Activated T-cell treated with anti-CD3 and anti-CD28 coated beads for 1 hour (primary cell): ENCODE results near the gene RNF169.
A peak's percentile ranks its signal among the peaks of the same experiment; 100 is the strongest.
"Not testable (repeated sequence)": the region's sequence is repeated elsewhere in the genome, so short reads cannot be mapped to it uniquely, and the experiment has no call there.

ENCODE experiments used
- DNase-seq: peaks from one replicate; pipeline ENCODE4 v3.0.0-alpha.2; 2020; ENCODE audit warnings: low read depth

The RNF169 gene

DNA sequence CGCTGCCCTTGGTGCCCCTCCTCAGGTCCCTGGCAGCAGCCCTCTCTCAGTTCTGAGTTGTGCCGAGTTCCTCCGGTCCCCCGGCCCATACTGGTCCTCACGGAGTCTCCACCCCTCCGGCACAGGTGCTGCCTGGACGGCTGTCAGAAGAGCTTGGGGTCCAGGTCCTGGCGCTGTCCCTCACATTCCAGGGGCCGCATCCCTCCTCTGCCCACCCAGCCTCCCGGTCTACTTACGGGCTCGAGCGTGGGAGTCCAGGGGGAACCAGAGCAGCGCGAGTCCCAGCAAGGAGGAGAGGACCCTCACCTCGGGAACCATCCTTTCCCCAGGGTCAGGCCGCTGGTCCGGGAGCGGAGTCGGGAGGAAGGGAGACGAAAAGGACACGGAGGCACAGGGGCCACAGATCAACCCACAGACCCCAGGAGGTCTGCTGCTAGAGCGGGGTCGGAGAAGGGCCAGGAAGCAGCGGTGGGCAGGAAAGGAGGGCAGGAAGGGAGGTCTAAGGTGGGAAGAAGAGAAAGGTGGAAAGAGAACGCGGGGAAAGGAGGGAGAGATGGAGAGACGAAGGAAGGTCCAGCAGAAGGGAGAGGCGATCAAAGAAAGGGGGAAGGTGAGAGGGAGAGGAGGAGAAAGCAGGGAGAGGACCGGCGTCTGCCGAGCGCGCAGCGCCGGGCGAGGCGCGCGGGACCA, 17.9 kb upstream of the RNF169 start:
- no peak for DNase-seq

DNA sequence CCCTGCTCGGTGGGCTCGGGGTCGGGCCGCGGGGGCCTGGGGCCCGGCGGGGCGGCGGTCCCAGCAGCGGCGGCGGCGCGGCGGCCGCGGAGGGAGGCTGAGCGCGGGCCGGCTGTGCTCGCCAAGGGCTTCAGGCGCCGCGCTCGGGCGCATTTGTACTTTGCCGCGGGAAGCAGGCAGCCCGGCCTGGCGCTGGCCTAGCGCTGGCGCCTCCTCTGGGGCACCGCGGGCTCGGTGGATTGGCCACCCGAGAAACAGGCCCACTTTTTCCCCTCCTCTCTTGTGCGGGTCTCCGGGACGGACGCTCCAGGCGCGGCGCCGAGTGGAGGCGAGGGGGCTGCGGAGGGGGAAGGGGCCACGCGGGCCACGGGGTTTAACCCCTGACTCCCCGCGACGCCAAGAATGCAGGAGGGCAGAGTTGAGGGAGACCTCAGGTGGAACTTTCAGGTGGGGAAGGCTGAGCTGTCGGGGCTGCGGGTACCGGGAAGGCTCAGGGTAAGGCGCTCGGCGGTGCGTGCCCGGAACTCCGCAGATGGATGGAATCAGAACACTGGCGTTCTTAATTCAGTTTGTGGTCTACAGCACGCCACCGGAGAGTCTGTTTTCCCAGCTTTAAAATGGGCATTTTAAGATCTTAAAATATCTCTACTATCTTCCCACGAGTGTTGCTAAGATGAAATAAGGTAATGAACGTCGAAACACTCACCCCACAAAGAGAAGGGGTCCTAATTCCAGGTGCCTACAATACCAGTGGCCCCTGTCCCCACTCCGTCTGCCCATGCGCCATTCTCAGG, 17.2 kb upstream of the RNF169 start, which contains the start of gene CHRDL2:
TSS of gene CHRDL2 (minus strand) at position 126 of the 794 bp plus-strand sequence. CDS start 538 bp downstream, outside the sequence.
- DNase-seq: no peak

DNA sequence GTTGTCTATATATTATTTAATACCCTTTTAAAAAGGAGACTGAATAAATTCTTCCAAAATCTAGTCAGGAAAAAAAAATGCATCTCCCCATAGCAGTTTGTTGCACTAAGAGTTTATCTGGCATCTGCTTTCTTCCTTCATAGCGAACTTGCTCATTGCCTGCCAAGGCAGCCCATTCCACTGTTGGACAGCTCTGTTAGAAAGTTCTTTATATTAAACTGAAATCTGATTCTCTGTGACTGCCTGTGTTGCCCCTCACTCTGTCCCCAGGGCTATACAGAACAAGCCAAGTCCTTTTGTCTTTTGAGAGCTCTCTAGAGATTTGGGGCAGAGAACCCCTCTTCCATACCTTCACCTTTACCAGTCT, 14.1 kb upstream of the RNF169 start:
- DNase-seq: no peak

DNA sequence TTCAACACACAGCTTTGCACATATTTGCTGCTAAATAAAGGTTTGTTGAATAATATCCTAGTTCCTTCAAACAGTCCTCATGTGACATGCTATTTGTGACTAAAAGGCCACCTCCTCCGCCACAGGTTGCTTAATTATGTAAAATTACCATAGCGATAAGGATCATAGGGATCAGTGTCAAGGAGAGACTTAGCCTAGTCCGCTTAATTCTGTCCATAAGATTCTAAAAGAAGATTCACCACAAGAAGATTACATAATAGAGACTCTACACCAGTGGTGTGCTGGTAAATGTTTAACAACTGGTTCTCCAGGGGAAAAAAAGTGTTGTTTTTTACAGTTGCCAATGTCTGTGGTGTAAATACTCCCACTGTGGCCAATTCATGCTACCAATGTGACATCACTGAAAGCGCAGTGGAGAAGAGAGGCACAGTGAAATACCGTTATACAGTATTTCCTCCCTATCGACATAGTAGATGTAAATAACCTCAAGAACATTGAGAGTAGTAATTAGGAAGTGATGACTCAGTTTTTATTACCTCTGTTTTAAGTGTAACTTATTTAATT, 13.2 kb upstream of the RNF169 start:
- DNase-seq: no peak

DNA sequence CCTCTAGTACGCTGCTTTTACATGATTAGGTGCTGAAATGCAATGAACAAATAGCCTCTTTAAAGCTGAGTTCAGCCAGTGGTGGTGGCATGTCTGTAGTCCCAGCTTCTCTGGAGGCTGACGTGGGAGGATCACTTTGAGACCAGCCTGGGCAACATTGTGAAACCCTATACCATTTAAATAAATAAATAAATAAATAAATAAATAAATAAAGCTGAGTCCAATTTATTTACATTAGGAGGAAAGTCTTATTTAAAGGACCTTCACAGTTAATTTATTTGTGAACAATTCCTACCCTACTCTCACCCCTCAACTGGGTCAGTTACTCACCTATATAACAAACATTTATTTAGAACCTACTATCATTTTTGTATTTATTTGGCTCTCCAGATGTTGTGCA, 12.6 kb upstream of the RNF169 start:
- DNase-seq: no peak

DNA sequence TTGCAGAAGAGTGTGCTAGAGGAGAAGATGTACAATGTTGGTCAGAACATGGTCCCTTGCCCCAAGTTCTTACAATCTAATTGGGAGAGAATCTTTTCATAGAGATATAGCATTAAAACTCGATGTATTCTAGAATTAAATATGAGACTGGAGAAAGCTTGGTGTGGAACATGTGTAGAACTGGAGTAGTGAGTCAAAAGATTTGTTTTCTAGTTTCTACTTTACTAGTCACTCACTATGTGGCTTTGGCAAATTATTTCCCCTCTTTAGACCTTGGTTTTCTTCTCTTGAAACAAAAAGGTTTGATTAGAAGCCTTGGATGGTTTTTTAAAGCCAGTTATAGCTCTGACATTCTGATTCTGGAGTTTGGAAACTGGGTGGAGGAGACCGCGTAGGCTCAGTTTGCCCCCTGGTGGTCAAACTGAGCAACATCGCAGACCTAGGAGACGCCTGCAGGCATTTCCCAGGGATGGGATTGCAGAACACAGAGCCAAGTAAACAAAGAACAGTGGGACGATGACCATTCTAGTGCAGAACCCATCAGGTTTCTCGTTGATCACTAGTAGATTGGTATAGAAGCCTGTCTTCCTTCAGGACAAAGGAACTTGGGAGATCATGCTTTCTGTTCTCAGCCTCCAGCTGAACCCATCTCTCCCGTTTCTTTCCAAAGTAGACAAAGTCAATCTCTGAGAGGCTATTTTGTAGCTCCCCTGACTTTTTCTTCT, 8.9 kb upstream of the RNF169 start:
- DNase-seq: peak; percentile 29

DNA sequence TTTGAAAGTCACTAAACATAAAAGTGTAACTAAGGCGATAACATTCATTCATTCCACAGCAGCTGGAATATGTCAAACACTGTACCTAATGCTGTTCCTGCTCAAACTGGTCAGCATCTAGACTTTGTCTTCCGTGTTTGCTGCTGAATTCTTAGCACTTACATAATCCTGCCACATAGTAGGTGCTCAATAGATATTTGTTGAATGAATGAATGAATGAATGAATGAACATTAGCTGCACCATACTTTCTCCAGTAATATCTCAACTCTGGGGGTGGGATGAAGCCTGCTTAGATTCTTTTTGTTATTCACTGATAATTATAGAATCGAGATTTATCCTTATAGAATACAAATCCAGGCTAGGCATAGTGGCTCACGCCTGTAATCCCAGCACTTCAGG, 6.6 kb upstream of the RNF169 start:
- DNase-seq: no peak

DNA sequence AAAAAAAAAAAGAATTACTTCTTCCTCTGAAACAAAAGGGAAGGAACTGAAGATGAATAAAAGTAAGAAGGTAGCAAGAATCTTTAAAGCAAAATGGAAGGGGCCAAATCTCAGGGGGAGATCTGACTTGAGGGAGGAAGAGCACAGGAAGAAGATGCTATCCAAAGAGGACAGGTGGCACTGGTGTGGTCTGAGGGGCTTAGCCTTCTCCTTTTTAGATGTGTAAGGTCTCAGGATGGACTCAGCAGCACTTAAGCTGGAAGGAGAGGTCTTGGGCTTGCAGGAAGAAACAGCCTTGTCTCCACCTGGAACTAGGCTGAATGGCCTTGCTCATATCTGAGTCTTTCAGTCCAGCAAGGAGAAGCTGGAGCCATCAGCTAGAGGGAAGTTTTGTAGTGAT, 5.0 kb upstream of the RNF169 start:
- no peak for DNase-seq

DNA sequence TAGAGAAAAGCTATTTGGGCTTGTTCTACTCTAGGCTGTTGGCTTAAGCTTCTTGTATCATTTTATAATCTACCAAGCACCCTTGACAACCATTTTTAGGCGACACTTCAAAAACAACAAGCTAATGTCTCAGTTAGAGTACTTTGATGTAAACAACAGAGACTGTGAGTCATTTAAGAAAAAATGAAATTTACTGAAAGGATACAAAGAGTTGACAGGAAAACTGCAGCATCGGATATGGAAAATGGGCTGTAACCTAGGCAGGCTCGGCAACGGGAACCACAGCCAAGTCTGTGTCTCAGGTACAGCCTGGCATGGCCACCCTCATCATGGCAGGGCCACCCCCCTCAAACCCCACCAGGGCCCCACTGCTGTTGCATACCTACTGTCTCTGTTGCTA, 4.4 kb upstream of the RNF169 start:
- DNase-seq: no peak

DNA sequence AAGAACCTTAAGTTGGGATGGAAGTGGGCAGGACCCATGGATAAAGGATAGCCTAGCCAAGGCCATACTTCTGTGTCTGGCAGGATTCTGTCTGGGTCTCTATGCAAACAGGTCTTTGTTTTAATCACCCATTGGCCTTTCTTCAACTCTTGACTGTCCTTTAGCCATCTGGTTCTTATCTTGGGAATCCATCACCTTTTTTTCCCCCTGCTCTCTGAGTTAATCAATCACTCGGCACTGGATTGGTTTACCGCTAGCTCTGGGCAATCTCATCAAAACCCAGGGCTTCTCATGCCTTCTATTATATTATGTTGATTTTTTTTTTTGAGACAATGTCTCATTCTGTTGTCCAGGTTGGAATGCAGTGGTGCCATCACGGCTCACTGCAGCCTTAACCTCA, 1.8 kb upstream of the RNF169 start:
- DNase-seq: no peak

DNA sequence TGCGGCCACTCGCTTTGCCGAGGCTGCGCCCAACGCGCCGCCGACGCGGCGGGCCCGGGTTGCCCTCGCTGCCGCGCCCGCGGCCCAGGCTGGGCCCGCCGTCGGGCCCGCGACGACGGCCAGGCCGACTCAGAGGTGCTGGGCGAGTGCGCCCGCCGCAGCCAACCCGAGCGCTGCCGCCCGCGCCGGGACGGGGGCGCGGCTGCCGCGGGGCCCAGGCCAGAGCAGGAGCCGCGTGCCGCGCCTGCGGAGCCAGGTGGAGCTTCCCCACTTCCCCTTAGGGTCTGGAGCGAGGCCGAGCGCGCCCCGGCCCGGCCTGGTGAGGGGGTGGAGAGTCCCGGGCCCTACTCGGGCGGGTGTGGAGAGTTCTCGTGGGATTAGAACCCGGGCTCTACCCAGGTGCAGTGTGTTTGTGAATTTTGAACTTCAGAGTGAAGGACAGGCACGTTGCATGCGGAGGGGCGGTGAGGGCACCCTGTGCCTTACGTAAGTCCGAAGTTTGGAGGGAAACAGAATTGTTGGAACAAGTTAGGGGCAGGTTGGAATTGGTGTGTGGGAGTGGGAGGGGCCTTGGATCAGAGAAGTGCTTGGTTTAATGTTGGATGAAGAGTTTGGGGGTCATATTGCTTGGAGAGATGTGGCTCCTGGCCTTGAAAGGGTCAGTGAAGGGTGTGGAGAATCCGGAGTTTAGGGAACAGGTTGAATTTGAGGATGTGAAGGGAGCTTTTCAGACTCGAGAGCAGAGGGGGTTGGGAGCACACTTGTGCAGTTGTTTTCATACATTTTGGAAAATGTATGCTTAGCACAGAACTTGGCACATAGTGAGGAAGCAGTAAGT, 697 bp downstream of the RNF169 start:
- DNase-seq: peak; percentile 29

DNA sequence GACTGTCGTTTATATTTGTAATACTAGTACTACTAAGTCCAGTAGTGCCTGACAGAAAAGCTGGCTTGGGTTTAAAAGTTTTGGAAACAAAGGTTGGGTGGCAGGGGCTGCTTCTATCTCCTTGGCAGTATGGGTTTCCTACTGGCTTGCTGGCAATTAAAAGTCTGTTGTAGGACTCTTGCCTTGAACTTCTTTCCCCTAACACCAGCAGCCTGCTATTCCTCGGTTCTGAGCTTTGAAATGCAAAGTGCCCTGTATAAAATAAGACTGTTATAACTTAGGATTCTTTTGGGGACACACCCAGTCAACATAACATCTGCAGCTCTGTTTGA, 1.3 kb downstream of the RNF169 start:
- DNase-seq: no peak

DNA sequence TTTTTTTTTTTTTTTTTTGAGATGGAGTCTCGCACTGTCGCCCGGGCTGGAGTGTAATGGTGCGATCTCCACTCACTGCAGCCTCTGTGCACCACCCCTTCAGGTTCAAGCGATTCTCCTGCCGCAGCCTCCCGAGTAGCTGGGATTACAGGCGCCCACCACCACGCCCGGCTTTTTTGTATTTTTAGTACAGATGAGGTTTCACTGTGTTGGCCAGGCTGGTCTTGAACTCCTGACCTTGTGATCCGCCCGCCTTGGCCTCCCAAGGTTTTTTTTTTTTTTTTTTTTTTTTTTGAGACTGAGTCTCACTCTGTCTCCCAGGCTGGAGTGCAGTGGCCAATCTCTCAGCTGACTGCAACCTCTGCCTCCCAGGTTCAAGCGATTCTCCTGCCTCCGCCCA, 1.9 kb downstream of the RNF169 start:
- not testable (repeated sequence) for DNase-seq

DNA sequence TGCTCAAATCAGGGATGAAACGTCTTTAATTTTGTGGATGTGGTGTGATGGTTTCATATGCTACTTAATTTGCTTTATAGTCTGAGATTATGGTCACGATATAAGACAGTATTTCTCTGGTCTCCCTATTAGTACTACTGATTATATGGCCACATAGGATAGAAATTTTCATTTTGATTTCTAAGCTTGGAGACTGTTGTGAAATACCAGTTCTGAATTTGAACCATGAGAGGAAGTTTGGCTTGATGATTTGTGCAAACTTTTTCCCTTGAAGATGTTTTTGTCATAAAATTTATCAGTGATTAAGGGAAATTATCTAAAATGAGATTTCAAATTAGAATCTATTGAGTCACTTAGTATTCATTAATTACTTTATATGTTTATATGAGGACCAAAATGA, 2.7 kb downstream of the RNF169 start:
- no peak for DNase-seq

DNA sequence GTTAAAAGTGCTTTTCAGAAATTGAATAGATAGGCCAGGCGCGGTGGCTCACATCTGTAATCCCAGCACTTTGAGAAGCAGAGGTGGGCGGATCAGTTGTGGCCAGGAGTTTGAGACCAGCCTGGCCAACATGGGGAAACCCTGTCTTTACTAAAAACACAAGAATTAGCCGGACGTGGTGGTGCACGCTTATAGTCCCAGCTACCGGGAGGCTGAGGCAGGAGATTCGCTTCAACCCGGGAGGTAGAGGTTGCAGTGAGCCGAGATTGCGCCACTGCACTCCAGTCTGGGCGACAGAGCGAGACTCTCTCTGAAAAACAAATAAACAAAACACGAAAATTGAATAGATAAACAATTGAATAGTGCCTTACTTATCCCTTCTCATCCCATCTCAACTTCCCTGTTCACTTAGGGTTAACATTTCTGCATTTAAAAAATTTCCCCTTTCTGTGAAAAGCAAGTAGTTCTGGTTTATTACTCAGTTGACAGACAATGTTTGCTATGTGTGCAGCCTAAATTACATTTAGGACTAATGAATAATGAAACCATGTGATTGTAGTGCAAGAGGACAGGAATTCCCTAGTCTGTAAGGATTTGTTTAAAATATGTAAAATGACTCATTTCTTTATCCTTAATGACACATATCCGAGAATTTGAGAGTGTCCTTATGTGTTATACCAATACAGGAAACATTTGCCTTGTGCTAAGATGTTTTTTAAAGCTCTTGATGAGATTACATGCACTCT, 6.0 kb downstream of the RNF169 start:
- DNase-seq: no peak

DNA sequence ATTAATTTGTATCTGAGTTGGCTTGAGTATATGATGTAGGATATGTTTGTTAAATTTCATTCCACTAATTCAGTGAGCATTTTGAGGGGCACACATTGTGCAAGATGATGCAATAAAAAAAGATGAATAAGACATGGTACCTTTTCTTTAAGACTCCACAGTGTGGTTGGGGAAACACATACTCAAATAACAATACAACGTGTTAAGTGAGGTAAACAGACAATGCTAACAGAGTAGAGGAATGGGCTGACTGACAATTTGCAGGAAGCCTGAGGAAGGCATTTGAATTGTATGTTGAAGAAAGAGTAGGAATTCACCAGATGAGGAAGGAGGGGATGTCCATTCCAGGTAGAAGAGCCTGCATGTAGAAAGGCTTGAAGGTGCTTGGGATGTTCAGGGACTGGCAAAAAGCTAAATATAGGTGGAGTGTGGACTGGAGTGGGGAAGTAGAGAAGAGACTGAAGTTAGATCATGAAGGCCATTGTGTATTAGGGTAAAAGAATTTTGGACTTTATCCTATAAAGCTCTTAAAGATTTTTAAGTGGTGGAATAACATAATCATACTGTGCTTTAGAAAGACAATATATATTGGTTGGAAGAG, 6.8 kb downstream of the RNF169 start:
- no peak for DNase-seq

DNA sequence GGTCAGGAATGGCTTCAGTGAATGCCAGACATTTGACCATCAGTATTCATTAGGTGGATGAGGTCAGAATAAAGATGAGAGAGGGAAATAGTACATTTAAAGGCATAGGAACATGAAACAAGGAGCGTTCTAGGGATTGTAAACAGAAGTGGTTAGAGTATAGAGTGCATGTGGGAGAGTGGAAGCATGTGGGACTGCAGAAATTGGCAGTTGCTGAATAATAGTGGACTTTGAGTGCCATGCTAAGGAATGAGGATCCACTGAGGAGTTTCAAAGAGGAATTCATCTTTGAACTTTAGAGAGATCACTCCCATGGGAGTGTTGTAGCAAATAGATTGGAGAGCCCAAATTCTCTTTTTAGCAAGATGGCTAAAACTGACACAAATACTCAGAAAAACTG, 7.9 kb downstream of the RNF169 start:
- DNase-seq: no peak

DNA sequence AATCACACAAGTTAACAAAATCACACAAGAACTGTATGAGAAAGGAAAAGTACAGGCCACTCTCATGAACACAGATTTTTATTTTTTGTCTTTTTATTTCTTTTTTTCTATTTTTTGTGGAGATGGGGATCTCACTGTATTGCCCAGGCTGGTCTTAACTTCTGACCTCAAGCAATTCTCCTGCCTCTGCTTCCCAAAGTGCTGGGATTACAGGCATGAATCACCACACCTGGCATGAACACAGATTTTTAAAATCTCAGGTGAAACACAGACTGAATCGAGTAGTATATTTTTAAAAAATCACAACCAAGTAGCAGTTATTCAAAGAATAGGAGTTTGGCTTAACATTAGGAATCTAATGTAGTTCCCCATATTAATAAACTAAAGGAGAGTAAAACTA, 18.3 kb downstream of the RNF169 start:
- no peak for DNase-seq

DNA sequence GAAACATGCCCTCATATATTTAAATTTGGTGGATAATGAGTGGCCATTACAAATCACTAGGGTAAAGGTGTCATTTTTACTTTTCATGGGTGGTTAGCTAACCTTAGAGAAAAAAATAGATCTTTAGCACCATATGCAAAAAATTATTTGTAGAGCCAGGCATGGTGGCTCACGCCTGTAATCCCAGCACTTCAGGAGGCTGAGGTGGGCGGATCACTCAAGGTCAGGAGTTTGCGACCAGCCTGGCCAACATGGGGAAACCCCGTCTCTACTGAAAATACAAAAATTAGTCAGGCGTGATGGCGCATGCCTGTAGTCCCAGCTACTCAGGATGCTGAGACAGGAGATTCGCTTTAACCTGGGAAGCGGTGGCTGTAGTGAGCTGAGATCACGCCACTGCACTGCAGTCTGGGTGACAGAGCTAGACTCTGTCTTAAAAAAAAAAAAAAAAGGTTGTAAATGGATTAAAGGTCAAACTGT, 19.6 kb downstream of the RNF169 start:
- not testable (repeated sequence) for DNase-seq

DNA sequence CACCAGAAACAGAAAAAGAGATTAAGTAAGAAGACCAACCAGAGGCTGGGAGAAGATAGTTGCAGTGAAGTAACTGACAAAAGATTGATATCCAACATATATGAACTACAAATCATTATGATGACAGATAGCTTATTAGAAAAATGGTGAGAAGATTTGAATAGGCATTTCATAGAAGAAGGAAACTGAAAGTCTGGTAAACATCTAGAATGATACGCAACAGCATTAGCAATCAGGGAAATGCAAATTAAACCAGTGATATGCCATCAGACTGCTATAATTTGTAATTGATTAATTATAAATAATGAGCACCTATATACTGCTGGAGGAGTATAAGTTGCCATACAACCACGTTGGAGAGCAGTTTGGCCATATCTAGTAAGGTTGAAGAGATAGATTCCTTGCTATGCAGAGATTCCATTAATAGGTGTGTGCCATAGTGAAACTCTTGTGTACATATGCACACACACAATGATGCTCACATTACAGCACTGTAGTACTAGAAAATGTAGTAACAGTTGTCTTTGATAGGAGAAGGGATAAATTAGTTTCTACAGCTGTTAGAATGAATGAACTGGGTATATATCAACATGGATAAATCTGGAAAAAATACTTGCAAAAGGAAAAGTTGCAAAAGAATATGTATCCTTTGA, 20.5 kb downstream of the RNF169 start:
- no peak for DNase-seq
